Erythroblast (primary cell): ENCODE data around the gene RAD51B.

Experiments
- DNase-seq, 2 experiments: peaks; one replicate each; lab custom pipeline; 2025; lab: John Stamatoyannopoulos, UW
- GATA1 ChIP-seq: IDR thresholded peaks from 2 replicates; pipeline ENCODE4 v1.6.1; 2011; ENCODE audit warnings: low read depth, mild to moderate bottlenecking, control low read depth, low read length, moderate library complexity
- POLR2A ChIP-seq: IDR thresholded peaks from 2 replicates; pipeline ENCODE4 v1.6.1; 2011; ENCODE audit warnings: mild to moderate bottlenecking, low read length

The RAD51B gene

GRCh38 chr14:68460541-68460940 is 641.0 kb downstream of the RAD51B start:
- TF ChIP-seq GATA1 (no peak), POLR2A (no peak)
- no peak for DNase-seq

DNA sequence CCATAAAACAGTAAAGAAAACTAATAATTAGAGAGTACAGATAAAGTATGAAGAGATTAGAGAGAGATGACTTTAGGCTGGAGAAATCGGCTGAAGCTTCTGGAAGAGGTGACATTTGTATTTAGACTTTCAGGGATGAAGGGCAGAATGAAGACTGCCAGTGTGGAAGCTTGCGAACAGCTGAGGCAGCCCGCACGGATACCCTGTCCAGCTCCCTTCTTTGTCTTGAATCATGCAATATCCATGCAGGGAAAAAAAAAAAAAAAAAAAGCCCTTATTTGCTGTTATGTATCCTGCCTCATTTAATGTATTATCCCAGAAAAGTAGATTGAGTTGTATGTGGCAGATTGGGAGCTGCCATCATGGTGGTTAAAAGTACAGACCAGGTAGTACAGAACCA is 641.5 kb downstream of the RAD51B start:
- TF ChIP-seq POLR2A (no peak), GATA1 (no peak)
- no peak for DNase-seq

GRCh38 chr14:68462683-68463082 is 643.1 kb downstream of the RAD51B start:
- no peak for DNase-seq
- TF ChIP-seq GATA1 (no peak), POLR2A (no peak)

DNA sequence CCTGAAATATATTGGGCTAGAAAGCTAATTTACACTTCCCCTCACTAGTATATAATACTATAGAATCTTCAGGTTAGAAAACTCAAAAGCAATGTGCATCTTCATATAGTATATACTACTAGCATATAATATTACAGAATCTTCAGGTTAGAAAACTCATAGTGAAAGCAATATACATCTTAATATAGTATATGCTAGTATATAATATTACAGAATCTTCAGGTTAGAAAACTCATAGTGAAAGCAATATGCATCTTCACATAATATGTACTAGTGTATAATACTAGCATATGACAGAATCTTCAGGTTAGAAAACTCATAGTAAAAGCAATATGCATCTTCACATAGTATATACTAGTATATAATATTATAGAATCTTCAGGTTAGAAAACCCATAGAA is 643.7 kb downstream of the RAD51B start:
- TF ChIP-seq POLR2A = no peak
- TF ChIP-seq GATA1 = no peak
- no peak for DNase-seq

GRCh38 chr14:68463705-68464374 is 644.3 kb downstream of the RAD51B start:
- TF ChIP-seq GATA1 = no peak
- no peak for TF ChIP-seq POLR2A
- DNase-seq = no peak

DNA sequence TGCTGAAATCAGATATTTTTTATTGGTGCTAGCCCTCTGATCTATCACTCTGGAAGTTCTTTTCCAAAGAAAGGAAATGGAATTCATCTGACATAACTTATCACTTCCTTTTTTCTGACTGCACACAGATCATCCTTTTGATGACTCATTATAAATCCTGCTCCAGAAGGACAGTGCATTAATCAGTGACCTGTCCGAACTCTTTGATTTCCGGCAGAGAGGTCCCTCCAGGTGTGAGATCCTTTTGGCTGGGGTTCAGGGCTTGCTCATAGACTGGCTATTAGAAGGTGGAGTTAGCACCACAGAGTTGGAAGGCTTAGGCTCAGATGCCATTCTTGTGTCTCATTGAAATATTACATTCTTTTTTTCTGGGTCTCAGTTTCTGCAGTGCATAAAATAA is 645.1 kb downstream of the RAD51B start:
- DNase-seq = no peak
- TF ChIP-seq GATA1 = no peak
- TF ChIP-seq POLR2A = no peak

DNA sequence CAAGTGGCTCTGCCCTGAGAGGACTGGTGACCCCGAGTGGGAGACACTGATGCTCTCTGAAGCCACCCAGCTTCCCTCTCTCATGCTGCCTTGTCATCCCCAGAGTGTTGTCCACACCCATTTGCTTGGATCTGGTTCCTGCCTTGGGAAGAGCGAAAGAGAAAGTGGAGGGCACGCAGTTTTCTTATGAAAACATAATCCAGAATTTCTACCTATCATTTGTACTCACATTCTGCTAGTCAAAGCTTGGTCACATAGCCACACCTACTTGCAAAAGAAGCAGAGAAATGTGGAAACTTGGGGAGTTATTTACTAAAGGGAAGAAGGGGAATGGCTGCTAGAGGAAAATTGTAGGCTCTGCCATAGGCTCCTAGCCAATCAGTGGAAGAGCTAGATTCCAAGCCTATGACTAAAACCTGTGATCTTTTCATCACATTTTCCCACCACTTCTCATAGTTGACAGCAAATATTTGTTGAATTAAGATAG is 647.0 kb downstream of the RAD51B start:
- TF ChIP-seq POLR2A (no peak), GATA1 (no peak)
- peak in 1 of 2 experiments; percentile 10 for DNase-seq

GRCh38 chr14:68467425-68467824 is 647.8 kb downstream of the RAD51B start:
- no peak for DNase-seq
- TF ChIP-seq GATA1 (no peak), POLR2A (no peak)

DNA sequence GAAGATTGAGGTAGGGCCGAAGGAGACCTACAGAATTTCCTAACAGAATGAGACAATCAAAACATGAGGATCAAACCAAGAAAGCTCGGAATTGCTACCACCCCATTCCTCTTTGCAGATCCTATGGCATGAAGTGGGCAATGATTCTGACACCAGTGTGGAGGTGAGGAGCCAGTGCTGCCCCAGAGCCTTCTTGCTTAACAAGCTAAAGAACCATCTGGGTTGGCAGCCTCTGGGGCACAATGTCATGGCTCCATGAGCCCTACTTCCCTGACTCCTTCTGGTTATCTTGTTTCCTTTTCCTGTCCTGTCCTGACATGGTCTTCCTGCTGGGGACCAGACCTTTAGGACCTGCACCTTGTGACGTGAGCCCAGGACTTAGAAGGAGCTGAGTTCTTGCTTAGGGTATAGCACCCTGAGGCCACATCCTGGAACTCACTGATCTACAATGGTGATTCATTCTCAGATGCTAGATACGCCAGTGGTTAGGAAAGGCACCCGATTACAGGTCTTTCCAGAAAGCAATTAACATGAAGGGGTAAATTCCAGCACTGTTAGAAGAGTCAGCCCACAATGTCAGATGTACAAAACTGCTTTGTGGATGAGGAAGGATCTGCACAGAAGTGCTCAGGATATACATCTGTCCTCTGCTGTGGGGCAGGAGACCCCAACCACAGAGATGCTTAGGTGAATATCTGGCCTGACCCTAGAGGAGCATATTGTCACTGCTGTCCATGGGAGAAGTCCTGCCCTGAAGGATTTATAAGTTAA is 649.0 kb downstream of the RAD51B start:
- TF ChIP-seq POLR2A = no peak
- TF ChIP-seq GATA1 = no peak
- DNase-seq = no peak

GRCh38 chr14:68469208-68469713 is 649.7 kb downstream of the RAD51B start:
- no peak for DNase-seq
- TF ChIP-seq POLR2A (no peak), GATA1 (no peak)

DNA sequence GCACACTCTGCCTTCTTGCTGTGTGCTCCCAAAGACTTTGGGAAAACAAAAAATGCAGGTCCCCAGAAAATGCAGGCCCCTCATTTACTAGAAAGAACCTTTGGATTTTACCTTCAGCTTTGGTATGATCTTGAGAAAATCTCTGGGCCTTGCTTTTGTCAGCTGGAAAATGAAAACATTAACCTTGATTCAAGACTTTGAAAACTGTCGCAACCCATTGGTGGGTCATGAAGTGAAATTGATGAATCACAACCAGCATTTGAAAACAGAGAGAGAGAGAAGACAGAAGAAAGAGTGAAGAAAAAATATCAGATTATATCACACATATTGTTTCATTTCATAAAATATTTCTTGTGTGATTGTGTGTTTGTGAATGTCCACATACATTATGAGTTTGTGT is 650.8 kb downstream of the RAD51B start:
- DNase-seq = no peak
- TF ChIP-seq POLR2A = no peak
- TF ChIP-seq GATA1 = no peak

GRCh38 chr14:68471029-68471963 is 651.7 kb downstream of the RAD51B start:
- DNase-seq = no peak
- TF ChIP-seq POLR2A = no peak
- no peak for TF ChIP-seq GATA1

- no peak for DNase-seq
- TF ChIP-seq GATA1 (no peak), POLR2A (no peak)
These were observed 652.5 kb downstream of the RAD51B start for GRCh38 chr14:68471964-68472508.
